Left lung (tissue), 10 donors: Measurements from ENCODE around the gene GATA5. TPM values are rescaled to one million over a fixed set of nuclear protein-coding genes. Genes with fewer than 3 reads are reported as not detected.

Experiments used
- ATAC-seq: fragments of 200-7000 bp; cut with Tn5 transposase; one replicate; pipeline ENCODE4 v1.9.1; 2020; ENCODE audit warnings: moderate library complexity
- DNase-seq, 4 donors: peaks; one replicate each; pipeline ENCODE4 v3.0.0-alpha.2; 2013 to 2020
- H3K27ac ChIP-seq, 2 donors: fragments of 200-600 bp; sonication (generic) in 1 of 2; one replicate each; pipeline versions ENCODE4 v1.5.0 to v1.8.0; 2020 to 2021
- H3K27me3 ChIP-seq, 2 donors: fragments of 200-600 bp; sonication (generic) in 1 of 2; one replicate each; pipeline versions ENCODE4 v1.5.0 to v1.8.0; 2020 to 2021
- H3K36me3 ChIP-seq, 2 donors: fragments of 200-600 bp; sonication (generic) in 1 of 2; one replicate each; pipeline versions ENCODE4 v1.5.0 to v1.8.0; 2020 to 2021
- H3K4me1 ChIP-seq, 2 donors: fragments of 200-600 bp; one replicate each; pipeline ENCODE4 v1.8.0; 2021
- H3K4me3 ChIP-seq, 2 donors: fragments of 200-600 bp; sonication (generic) in 1 of 2; one replicate each; pipeline versions ENCODE4 v1.5.0 to v1.8.0; 2020 to 2021; ENCODE audit warnings: mild to moderate bottlenecking in 1 of 2
- H3K9me3 ChIP-seq, 2 donors: fragments of 200-600 bp; sonication (generic) in 1 of 2; one replicate each; pipeline versions ENCODE4 v1.5.0 to v1.8.0; 2020 to 2021
- CTCF ChIP-seq, 2 donors: fragments of 200-600 bp; sonication (generic) in 1 of 2; IDR thresholded peaks; one replicate each; pipeline versions ENCODE4 v1.5.0 to v1.8.0; 2021; ENCODE audit warnings: antibody characterized with exemption in 2 of 2
- intact Hi-C, 2 donors: fragments of 100-400 bp; cut with DNase I; formaldehyde crosslinking; loops; one replicate each; pipeline versions ENCODE4 v1.11.2 to v1.14.2; 2022
- polyA plus RNA-seq, 6 donors: library from polyadenylated mRNA; unstranded; fragments of 120-200 nt; gene quantifications; one replicate each; pipeline ENCODE4 v1.2.1, GENCODE V29; 2013; ENCODE audit not compliant: insufficient read length in 6 of 6
- total RNA-seq, 2 donors: library from RNA; stranded (reverse); fragmentation: NEBNext Ultra II Directional; extraction: Animal tissue kit (Norgen Biotek cat#: 25700); gene quantifications; one replicate each; pipeline ENCODE4 v1.2.1, GENCODE V29; 2021
- donor health status: DM: no; HTN: yes; CAD: no.
- donor health status: DM: no; HTN: no; CAD: no.

Gene GATA5
- total and polyA plus RNA-seq, 8 donors: 0.84 to 45.8 (median 30.9) TPM

- H3K36me3 ChIP-seq: no peaks in the 10 kb centered on the region
- ATAC-seq (no peak), DNase-seq (no peak)
- no peaks in the 10 kb centered on the region for H3K4me1 ChIP-seq
- H3K27me3 ChIP-seq: peaks cover 14 to 86% of the 10 kb centered on the region in 2 donors
- no peak for TF ChIP-seq CTCF (IDR thresholded peaks at IDR 0.05)
- H3K9me3 ChIP-seq: no peaks in the 10 kb centered on the region
- no peak overlapping the region for H3K4me3 ChIP-seq
- intact Hi-C loops: no loop called here
- H3K27ac ChIP-seq: no peak overlapping the region
These were observed 19.9 kb downstream of the GATA5 start for GRCh38 chr20:62455929-62456328.

GRCh38 chr20:62454904-62455636, 20.7 kb downstream of the GATA5 start:
- no peaks in the 10 kb centered on the region for H3K9me3 ChIP-seq
- H3K36me3 ChIP-seq: no peaks in the 10 kb centered on the region
- ATAC-seq (no peak), DNase-seq (no peak)
- no peak overlapping the region for H3K4me3 ChIP-seq
- no peak for TF ChIP-seq CTCF (IDR thresholded peaks at IDR 0.05)
- no peaks in the 10 kb centered on the region for H3K4me1 ChIP-seq
- H3K27me3 ChIP-seq: peaks cover 14 to 88% of the 10 kb centered on the region in 2 donors
- H3K27ac ChIP-seq: no peak overlapping the region
- intact Hi-C loops: no loop called here

GRCh38 chr20:62453186-62453808, 22.5 kb downstream of the GATA5 start:
- no peak for ATAC-seq

GRCh38 chr20:62452475-62453095, 23.2 kb downstream of the GATA5 start:
- TF ChIP-seq CTCF (IDR thresholded peaks at IDR 0.05): no peak
- DNase-seq: no peak
- H3K4me3 ChIP-seq: no peak overlapping the region
- intact Hi-C loops: no loop called here
- ATAC-seq: no peak
- H3K27ac ChIP-seq: no peak overlapping the region
- H3K9me3 ChIP-seq: no peaks in the 10 kb centered on the region
- peaks cover 6 to 93% of the 10 kb centered on the region in 2 donors for H3K27me3 ChIP-seq
- no peaks in the 10 kb centered on the region for H3K36me3 ChIP-seq
- no peaks in the 10 kb centered on the region for H3K4me1 ChIP-seq

More at GRCh38 chr20:62453186-62453808, 22.5 kb downstream of the GATA5 start:
- intact Hi-C loops: no loop called here
- Histone ChIP-seq H3K9me3 (no peaks in the 10 kb centered on the region), H3K27ac (no peak overlapping the region), H3K36me3 (no peaks in the 10 kb centered on the region), H3K27me3 (peaks cover 9 to 93% of the 10 kb centered on the region in 2 donors), H3K4me3 (no peak overlapping the region), H3K4me1 (no peaks in the 10 kb centered on the region)
- no peak for TF ChIP-seq CTCF (IDR thresholded peaks at IDR 0.05)
- no peak for DNase-seq

GRCh38 chr20:62451970-62452369, 23.8 kb downstream of the GATA5 start:
- Histone ChIP-seq H3K36me3 (no peaks in the 10 kb centered on the region), H3K27ac (no peak overlapping the region), H3K9me3 (no peaks in the 10 kb centered on the region), H3K4me3 (no peak overlapping the region), H3K27me3 (peaks cover under 1 to 92% of the 10 kb centered on the region in 2 donors), H3K4me1 (no peaks in the 10 kb centered on the region)
- TF ChIP-seq CTCF (IDR thresholded peaks at IDR 0.05): no peak
- DNase-seq (no peak), ATAC-seq (no peak)
- intact Hi-C loops: no loop called here
